HG03196 (cell line): ENCODE data around the gene DPP6.
A peak's percentile ranks its signal among the peaks of the same experiment; 100 is the strongest.

ENCODE experiments used
- ATAC-seq: cut with Tn5 transposase; IDR thresholded peaks from one replicate; pipeline ENCODE4 v1.9.1; 2021; ENCODE audit not compliant: unreplicated experiment

Gene DPP6

GRCh38 chr7:154867068-154867467, 814.9 kb downstream of the DPP6 start:
- ATAC-seq = peak; percentile 65

- no peak for ATAC-seq
These were observed 816.7 kb downstream of the DPP6 start for GRCh38 chr7:154868921-154869320.

GRCh38 chr7:154869436-154869835, 817.2 kb downstream of the DPP6 start:
- no peak for ATAC-seq

DNA sequence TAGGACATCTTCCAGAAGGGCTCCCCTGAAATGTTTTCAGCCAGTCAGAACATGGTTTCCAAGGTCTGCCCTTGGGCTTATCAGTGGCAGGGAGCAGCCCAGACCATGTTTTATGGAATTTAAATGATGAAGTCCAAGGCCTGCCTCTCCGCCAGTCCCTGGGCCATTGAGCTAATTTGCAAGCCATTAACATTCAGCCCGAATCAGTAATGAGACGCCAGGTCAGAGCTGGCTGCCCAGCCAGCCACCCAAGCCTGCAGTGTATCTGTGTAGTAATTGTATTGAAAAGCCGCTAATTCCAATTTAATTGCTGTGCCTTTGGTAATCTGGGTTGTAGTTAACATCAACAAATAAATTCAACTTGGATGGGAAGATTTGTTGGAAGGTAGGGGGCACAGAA, 819.3 kb downstream of the DPP6 start:
- ATAC-seq = no peak

DNA sequence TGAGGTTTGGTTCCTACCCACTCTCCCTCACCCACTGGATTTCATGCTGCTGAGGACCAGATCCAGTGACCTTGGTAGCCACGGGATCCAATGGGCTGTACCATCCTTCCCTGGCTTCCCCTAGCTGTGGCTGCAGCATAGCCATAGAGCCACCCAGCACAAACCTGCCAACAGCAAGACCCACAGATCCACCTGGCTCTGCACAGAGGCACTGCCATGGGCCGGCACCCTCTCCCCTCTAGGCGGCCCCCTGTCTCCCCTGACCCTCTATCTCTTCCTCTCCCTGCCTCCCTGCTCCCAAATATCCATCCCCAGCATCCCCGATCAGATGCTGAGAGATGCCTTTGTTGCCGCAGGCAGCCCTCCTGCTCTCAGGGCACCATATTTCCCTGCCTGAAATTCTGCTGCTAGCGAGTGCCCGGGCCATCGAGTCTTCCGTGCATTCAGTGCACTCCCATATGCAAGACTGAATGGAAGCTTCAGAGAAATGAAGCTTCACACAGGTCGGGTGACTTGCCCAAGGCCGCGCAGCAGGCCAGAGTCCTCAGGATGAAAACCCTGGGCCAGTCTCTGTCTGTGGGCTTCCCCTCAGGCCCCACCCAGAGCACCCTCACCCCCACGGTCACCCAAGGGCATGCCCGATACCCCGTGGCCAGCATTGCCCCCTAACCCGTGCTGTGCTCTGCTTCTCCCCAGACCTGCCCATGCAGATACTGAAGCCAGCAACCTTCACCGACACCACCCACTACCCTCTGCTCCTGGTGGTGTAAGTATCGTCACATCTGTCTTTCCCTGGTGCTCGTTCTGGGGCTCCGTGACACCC, 819.9 kb downstream of the DPP6 start:
- ATAC-seq = no peak

- no peak for ATAC-seq
These were observed 820.8 kb downstream of the DPP6 start for GRCh38 chr7:154872811-154873499.

GRCh38 chr7:154873500-154874121, 821.4 kb downstream of the DPP6 start:
- ATAC-seq = no peak

DNA sequence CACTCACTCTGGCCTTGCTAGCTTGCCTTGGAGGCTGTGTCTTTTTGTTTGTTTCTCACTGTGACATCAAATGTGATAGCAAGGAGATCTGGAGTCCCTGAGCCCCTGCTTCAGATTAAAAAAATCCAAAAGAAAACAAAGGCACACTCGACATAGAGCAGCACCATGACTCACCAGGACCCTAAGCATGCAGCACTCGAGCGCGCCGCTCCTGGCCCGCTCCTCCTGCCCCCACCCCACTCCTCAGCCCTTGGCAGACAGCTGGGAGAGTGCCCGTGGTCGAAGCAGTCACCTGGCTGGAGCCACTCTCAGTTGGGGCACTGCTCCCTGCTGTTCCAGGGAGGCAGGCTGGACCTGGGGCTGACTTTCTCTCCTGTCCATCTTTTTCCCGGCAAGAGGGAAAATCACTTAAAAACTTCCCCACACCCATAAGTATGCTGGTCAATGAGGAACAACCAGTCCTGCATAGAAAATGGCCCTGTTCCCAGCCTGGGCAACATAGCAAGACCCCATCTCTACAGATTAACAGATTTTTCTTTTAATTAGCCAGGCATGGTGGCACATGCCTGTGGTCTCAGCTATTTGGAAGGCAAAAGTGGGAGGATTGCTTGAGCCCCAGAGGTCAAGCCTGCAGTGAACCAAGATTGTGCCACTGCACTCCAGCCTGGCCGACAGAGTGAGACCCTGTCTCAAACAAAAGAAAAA, 822.4 kb downstream of the DPP6 start:
- ATAC-seq = no peak

DNA sequence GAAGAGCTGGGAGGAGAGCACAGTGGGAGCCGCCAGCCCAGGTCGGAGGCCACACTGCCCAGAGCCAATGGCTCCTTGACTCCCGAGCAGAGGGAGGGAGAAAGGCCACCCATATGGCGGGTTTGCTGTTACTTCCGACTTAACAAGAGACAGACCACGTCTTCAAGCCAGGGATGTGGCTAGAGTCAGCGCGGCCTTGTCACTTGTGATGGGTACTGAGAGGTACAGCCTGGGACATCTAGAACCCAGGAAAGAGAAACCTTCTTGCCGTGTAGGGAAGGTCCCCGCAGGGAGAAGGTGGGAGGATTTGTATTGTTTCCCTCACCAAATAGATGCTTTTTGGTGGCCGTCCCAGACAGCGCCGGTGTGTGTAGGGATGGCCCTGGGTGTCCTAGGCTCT, 823.1 kb downstream of the DPP6 start:
- ATAC-seq = no peak

- ATAC-seq = no peak
These were observed 824.3 kb downstream of the DPP6 start for GRCh38 chr7:154876516-154876915.

GRCh38 chr7:154877031-154877430, 824.8 kb downstream of the DPP6 start:
- ATAC-seq = no peak

DNA sequence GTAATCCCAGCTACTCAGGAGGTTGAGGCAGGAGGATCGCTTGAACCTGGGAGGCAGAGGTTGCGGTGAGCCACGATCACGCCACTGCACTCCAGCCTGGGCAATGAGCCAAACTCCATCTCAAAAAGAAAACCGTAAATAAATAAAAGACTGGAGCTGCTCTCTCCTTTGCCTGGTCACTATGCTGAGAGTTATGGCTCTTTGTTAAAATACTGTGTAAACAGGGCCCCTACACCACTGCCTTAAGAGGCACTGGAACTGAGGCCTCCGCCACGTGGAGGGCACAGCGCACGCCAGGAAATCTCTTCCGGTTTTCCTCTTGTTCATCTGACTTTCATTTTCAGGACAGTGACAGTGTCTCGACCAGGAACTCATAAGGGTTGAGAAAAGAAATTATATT, 827.4 kb downstream of the DPP6 start:
- ATAC-seq = no peak

DNA sequence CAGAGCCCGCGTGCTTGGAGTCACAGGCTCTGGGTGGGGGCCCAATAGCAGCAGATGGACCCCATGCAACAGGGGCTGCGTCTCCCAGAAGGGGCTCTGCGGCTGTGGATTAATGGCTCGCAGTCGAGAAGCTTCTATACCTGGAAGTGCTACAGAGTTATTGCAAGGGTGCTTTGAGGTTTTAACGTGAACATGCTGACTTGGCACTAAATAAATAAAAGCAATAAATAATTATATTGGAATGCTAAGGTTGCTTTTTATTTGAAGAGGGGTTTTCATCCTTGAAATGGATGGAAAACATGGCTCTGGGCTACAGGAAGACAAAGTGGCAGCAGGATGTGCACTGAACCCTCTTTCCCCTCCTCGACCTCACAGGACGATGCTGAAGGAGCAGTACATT, 828.3 kb downstream of the DPP6 start:
- no peak for ATAC-seq

DNA sequence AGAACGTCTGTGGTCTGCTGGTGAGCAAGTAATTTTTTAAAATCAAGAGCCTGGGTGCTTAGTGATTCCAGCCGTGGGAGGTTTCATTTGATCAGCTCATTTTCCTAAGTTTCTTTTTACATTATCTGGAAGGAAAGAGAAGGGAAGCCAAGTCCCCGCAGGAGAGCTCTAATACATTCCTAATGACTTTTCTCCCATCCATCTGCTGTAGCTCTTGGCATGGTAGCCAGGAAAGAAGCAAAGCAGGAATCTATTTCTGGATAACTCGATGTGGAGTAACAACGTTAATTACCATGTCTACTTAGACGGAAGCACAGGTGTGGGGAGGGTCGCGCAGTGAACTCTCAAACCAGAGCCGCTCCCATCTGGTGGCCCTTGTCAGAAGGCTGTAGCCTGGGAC, 828.8 kb downstream of the DPP6 start:
- no peak for ATAC-seq

- ATAC-seq = no peak
These were observed 829.3 kb downstream of the DPP6 start for GRCh38 chr7:154881526-154881925.

DNA sequence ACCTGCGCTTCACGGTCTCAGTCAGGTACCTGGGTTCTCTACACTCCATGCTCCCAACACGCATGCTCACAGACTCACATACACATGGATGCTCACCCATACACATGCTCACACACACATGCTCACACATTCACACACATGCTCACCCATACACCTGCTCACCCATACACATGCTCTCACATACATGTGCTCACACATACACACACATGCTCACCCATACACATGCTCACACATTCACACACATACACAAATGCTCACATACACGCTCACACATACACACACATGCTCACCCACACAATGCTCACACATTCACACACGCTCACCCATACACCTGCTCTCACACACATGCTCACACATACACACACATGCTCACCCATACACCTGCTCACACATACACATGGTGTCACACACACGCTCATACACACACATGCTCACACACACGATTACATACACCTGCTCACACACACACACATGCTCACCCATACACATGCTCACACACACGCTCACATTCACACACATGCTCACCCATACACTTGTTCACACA, 830.8 kb downstream of the DPP6 start:
- no peak for ATAC-seq

DNA sequence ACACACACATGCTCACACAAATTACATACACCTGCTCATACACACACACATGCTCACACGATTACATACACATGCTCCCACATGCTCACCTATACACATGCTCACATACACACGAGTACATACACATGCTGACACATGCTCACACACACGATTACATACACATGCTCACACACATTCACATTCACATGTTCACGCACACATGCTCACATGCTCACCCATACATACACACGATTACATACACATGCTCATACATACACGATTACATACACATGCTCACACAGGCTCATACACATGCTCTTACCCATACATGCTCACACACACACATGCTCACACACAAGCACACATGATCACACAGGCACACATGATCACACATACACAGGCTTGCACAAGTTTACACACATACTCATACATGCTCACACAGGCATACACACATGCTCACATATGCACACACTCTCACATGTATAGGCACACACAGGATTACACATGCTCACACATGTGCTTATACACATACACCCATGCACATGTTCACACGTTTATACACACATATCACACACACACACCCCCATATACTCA, 832.2 kb downstream of the DPP6 start:
- ATAC-seq = no peak

DNA sequence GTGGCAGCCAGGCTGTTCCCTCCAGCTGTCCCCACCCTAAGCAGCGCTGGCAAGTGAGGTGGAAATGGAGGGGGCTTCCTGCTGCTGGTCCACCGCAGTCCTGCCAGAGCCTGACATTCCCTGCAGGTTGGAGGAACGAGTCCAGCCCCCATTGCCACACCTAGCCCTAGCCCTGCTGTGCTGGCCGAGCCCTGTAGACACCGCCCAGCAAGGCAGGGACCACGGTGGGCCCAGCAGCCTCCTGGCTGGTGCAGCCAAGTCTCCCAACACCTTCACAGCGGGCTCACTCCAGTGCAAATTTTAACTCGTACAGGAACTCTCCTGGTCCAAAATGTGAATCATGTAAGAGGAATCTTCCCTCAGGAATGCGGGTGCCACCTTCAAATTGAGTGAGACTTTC, 834.4 kb downstream of the DPP6 start:
- no peak for ATAC-seq

DNA sequence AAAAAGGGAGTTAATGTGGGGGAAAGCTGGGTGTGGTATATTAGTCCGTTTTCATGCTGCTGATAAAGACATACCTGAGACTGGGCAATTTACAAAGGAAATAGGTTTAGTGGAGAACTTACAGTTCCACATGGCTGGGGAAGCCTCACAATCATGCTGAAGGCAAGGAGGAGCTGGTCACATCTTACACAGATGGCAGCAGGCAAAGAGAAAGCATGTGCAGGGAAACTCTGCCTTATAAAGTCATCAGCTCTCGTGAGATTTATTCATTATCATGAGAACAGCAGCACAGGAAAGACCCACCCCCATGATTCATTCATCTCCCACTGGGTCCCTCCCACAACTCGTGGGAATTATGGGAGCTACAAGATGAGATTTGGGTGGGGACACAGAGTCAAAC, 836.5 kb downstream of the DPP6 start:
- ATAC-seq = no peak

GRCh38 chr7:154892459-154892858, 840.3 kb downstream of the DPP6 start:
- no peak for ATAC-seq

DNA sequence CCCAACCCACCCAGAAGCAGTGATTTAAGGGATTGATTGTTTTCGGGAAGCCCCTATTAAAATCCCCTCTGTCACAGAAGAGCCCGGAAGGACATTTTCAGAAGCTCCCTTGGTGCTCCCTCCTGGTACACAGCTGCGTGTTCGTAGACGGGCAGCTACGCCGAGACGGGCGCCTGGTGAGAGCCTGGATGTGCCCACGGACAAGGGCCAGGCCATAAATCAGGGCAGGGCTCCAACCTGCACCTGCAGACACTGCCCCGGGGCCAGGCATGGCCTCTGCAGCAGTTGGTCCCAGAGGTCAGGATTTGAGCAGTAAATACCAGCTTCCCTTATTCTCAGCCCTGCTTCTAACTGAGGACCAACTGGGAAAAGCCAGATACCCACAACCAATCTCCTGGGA, 843.9 kb downstream of the DPP6 start:
- no peak for ATAC-seq
